PC-3 (cell line): ENCODE measurements around the gene LYZL1.

Source experiments
- EZH2 ChIP-seq: fragments of 300-600 bp; sonication (generic); IDR thresholded peaks from one replicate; pipeline ENCODE4 v1.6.1; 2017; ENCODE audit warnings: antibody characterized with exemption, mild to moderate bottlenecking, low read length; ENCODE audit not compliant: unreplicated experiment
- TF ChIP-seq, protein P1 (sequence below): fragments of 300-600 bp; sonication (generic); conservative IDR thresholded peaks from 2 replicates; pipeline ENCODE4 v1.5.1; 2017; ENCODE audit warnings: antibody characterized with exemption, low read depth, mild to moderate bottlenecking, low read length

GRCh38 chr10:29245476-29245875 is 43.4 kb upstream of the LYZL1 start:
- TF ChIP-seq, protein P1, sequence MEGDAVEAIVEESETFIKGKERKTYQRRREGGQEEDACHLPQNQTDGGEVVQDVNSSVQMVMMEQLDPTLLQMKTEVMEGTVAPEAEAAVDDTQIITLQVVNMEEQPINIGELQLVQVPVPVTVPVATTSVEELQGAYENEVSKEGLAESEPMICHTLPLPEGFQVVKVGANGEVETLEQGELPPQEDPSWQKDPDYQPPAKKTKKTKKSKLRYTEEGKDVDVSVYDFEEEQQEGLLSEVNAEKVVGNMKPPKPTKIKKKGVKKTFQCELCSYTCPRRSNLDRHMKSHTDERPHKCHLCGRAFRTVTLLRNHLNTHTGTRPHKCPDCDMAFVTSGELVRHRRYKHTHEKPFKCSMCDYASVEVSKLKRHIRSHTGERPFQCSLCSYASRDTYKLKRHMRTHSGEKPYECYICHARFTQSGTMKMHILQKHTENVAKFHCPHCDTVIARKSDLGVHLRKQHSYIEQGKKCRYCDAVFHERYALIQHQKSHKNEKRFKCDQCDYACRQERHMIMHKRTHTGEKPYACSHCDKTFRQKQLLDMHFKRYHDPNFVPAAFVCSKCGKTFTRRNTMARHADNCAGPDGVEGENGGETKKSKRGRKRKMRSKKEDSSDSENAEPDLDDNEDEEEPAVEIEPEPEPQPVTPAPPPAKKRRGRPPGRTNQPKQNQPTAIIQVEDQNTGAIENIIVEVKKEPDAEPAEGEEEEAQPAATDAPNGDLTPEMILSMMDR: no peak
- TF ChIP-seq EZH2: no peak
